Limb (tissue), 2 donors: ENCODE measurements around the gene MIS12.

Source experiments
- DNase-seq, 2 donors: peaks; one replicate each; pipeline ENCODE4 v3.0.0-alpha.2; 2016; ENCODE audit errors: extremely low spot score in 2 of 2

The MIS12 gene

DNA sequence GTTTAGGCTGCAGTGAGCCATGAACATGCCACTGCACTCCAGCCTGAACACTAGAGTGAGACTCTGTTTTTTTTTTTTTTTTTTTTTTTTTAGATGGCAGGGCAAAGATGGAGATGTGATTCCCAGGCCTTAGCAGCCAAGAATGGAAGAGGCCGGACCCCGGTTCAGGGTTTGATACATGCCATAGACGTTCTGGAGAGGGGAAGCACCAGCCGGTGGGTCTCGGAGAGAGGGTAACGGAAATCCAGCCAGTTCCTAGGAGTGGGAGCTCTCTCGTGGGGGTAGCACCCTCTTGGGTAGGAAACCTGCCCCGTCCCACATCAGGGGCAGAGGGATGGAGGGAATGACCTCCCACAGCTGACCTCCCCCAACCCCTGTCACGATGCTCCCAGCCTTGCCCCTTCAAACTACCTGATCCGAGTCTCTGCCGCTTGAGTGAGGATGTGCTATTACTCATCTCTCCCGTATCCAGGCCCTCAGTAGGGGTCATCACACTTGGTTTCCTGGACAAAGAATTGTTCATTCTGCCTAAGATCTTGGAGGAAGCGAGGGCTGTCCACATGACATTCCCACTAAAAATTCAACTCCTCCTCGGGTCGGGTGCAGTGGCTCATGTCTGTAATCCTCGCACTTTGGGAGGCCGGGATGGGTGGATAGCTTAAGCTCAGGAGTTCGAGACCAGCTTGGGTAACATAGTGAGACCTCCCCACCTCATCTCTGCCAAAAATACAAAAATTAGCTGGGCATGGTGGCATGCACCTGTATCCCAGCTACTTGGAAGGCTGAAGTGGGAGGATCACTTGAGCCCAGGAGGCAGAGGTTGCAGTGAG, 47.3 kb downstream of the MIS12 start:
- DNase-seq = no peak

DNA sequence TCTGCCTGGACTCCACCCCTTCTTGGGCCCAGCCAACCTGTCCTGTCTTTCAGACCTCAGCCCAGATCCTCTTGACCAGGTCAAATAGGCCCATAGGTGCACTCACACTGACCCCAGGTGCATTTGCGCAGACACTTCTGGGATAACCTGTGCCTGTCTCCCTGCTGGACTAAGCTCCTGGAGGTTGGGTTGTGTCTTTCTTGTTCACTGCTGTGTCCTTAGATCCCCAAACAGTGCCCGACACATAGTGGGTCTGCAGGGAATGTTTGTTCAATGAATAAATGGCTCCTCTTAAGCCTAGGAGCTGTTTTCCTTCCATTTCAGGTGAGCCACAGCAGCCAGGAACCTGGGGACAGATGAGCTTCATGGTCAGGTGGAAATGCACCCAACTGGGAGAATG, 49.1 kb downstream of the MIS12 start:
- DNase-seq = no peak

DNA sequence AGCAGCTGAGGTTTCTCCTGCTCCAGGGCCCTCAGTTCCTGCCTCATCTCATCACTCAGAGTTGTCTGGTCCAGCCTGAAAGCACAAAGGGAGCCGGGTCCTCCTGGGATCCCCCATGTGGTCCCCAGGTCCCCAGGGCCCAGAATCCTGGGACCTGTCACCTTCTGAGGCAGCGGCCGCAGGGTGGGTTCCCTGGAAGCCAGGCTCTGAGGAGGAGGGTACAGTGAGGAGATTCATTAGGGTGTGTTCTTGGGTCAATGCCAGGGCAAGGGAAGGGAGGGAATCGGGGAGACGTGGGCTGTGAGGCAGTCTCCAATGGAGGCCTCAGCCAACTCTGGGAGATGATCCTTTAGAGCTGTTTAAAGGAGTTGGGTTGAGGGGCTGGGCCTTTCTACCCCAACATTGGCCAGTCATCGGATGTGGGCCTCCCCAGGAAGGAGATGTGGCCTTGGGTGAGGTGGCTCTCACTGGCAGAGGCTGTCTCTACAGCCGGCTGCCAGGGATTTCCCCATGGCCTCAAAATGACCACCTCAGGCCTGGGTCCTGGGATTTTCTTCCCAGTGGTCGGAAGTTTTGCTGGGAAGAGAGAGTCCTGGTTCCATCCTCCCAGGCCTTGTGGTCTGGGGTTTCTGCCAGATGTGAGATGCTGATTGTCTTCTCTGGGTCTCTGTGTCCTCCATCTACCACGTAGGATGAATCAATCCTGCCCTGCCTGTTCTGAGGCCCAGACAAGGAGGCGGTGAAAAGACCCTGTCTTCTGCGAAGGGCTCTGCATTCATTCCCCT, 50.7 kb downstream of the MIS12 start:
- no peak for DNase-seq

DNA sequence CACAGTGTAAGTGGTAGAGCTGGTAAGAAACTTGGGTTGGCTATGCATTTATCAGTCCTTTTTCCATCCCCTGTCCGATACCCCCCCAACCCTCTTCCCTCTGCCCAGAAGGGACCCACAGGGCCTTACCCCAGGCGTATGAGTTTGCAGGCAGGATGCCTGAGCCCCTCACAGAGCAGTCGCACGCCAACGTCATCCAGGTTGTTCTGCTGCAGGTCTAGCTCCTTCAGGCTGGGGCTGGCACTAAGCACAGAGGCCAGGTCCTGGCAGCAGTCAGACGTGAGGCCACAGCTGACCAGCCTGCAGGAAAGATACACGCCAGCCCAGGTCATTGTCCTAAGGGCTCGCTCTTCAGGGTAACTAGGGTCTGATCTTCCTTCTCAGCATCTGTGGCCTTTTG, 52.9 kb downstream of the MIS12 start:
- no peak for DNase-seq

DNA sequence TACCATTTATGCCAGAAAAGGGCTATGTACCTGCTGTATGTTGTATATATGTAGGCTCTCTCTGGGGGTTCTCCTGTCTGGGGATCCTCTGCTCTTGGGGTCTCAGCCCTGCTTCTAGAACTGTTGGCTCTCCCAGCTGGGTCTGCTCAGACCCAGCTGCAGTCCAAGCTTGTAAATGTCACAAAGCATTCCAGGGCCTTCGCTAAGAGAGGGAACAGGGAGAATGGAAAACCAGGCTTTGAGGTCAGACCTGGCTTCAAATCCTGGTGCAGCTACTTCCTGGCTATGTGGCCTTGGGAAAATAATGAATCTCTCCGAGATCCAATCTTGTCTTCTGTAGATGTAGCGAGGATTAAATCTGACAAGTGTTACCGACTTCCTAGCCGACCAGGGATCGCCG, 54.0 kb downstream of the MIS12 start:
- DNase-seq = no peak
